ENCODE results near the gene TRIM2. TPM values are rescaled to one million over a fixed set of nuclear protein-coding genes. Genes with fewer than 3 reads are reported as not detected.

TRIM2 gene
- total and polyA plus RNA-seq, 8 donors = 11.0 to 39.2 (median 21.4) TPM

- ATAC-seq = peak; percentile 47 to 58 (median 54)
- peak in 2 of 6 donors; percentile 8 to 25 for DNase-seq
- Histone ChIP-seq H3K9me3 (no peaks in the 10 kb centered on the region), H3K4me3 (peak overlapping the region; percentile 55 to 98 (median 78)), H3K27ac (no peak overlapping the region), H3K4me1 (peaks cover 6 to 14% (median 8%) of the 10 kb centered on the region in 3 donors), H3K27me3 (no peaks in the 10 kb centered on the region), H3K36me3 (no peaks in the 10 kb centered on the region)
- TF ChIP-seq CTCF (IDR thresholded peaks at IDR 0.05) = no peak
- intact Hi-C loops (cut with DNase I) = loop anchor here in 2 of 3 donors (5.0 kb wide), 2 partner anchors 227 to 232 kb away; no protein-coding TSS in a partner anchor
- 1% methylated on average over 44 of the region's 44 CpGs for whole genome bisulfite sequencing, 2 donors
- FAIRE-seq = no peak
Observed at GRCh38 chr4:153345012-153345981, 141.1 kb downstream of the TRIM2 start.

- TF ChIP-seq CTCF (IDR thresholded peaks at IDR 0.05) = no peak
- no peaks in the 10 kb centered on the region for H3K36me3 ChIP-seq
- intact Hi-C loops (cut with DNase I) = loop anchor here in 2 of 3 donors (5.0 kb wide), 2 partner anchors 226 to 231 kb away; no protein-coding TSS in a partner anchor
- DNase-seq = no peak
- peaks cover 6 to 14% (median 8%) of the 10 kb centered on the region in 3 donors for H3K4me1 ChIP-seq
- no peaks in the 10 kb centered on the region for H3K27me3 ChIP-seq
- no peaks in the 10 kb centered on the region for H3K9me3 ChIP-seq
- H3K27ac ChIP-seq = no peak overlapping the region
- no peak for ATAC-seq
- 7 to 17% methylated on average over 2 of the region's 2 CpGs for WGBS, 2 donors
- no peak for FAIRE-seq
- H3K4me3 ChIP-seq = peak overlapping the region in 1 of 4 donors; percentile 98
Observed at GRCh38 chr4:153346031-153346430, 141.8 kb downstream of the TRIM2 start.

GRCh38 chr4:153346563-153346962 lies 142.3 kb downstream of the TRIM2 start:
- DNase-seq (no peak), FAIRE-seq (no peak), ATAC-seq (no peak)
- Histone ChIP-seq H3K4me3 (no peak overlapping the region), H3K4me1 (peaks cover 6 to 14% (median 8%) of the 10 kb centered on the region in 3 donors), H3K27ac (no peak overlapping the region), H3K27me3 (no peaks in the 10 kb centered on the region), H3K9me3 (no peaks in the 10 kb centered on the region), H3K36me3 (no peaks in the 10 kb centered on the region)
- intact Hi-C loops (cut with DNase I) = loop anchor here in 2 of 3 donors (5.0 kb wide), 2 partner anchors 226 to 231 kb away; no protein-coding TSS in a partner anchor
- TF ChIP-seq CTCF (IDR thresholded peaks at IDR 0.05) = no peak
- WGBS, 2 donors = 83 to 88% methylated on average over 5 of the region's 5 CpGs

GRCh38 chr4:153347117-153347516 lies 142.9 kb downstream of the TRIM2 start:
- H3K4me3 ChIP-seq = no peak overlapping the region
- FAIRE-seq (no peak), DNase-seq (no peak), ATAC-seq (no peak)
- no peak for TF ChIP-seq CTCF (IDR thresholded peaks at IDR 0.05)
- H3K27me3 ChIP-seq = no peaks in the 10 kb centered on the region
- H3K9me3 ChIP-seq = no peaks in the 10 kb centered on the region
- intact Hi-C loops (cut with DNase I) = loop anchor here in 2 of 3 donors (5.0 kb wide), 2 partner anchors 225 to 230 kb away; no protein-coding TSS in a partner anchor
- H3K36me3 ChIP-seq = no peaks in the 10 kb centered on the region
- peaks cover 6 to 11% (median 8%) of the 10 kb centered on the region in 3 donors for H3K4me1 ChIP-seq
- H3K27ac ChIP-seq = no peak overlapping the region
